WI38 (cell line): ENCODE data around the gene KBTBD12.
"Not testable (repeated sequence)": the region's sequence is repeated elsewhere in the genome, so short reads cannot be mapped to it uniquely, and the experiment has no call there.

Experiments
- H3K4me3 ChIP-seq: 2 replicates; pipeline ENCODE4 v1.5.1; 2011; ENCODE audit warnings: low read depth, mild to moderate bottlenecking, control low read depth, low read length
- CTCF ChIP-seq: IDR thresholded peaks from 2 replicates; pipeline ENCODE4 v1.5.1; 2012; ENCODE audit warnings: low read depth, mild to moderate bottlenecking, control low read depth, low read length

The KBTBD12 gene

DNA sequence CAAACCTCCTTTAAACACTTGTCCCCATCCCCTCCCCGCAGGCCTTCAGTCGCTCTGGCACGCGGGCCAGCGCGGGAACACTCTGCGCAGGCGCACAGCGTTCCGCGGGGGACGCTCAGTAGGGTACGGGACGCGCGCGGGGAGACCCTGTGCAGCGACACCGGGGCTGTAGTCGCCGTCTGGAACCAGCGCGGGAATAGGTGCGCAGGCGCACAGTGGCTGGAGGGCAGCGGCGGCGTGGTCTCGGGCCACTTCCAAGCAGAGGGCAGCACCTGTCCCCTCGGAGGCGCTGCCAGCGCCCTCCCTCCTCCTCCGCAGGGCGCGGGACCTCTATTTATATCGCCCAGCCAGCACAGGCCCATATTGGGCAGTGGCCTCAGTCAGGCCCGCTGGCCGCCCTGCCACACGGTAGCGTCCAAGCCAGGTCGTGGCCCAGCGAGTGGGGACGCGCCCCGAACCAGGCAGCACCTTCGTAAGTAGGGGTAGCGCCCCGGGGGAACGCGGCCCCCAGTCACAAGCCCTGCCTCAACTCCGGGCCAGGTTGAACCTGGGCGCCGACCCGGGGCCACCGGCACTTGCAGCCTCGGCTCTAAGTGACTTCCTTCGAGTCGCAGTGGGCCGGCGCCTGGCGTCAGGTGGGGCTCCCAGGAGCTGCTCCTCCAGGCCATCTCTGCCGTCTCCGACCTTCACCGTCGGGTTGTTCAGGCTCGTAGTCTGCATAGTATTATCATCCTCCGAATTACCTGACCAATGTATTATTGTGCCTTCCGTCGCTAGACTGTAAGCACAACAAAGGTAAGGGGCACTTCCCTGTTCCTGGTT is at the start of gene KBTBD12:
TSS of gene KBTBD12 (plus strand) at position 118 of the 822 bp plus-strand sequence. CDS start 7,830 bp downstream, outside the sequence.
- TF ChIP-seq CTCF = no peak
- H3K4me3 ChIP-seq = 0 out of 2 replicates have a peak within 1 kb of the TSS, but pooled peaks have one; percentile 10

DNA sequence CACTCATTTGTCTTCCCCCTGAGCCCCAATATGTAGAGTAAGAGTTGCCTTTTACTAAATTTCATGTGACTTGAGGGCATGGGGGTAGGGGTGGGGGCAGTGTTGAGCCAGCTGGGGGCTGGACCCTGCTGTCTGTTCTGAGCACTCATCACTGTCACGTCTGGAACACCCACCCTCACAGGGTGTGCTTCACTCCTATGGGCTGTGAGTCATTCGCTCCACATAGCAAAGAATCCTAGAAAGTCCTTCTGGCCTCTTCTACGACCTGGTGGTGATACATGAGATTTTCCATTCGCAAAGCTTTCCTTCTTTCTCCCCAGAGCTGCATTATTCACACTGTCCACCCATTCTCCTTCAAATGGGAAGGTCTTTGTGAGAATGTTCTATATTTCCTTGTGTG is 49.1 kb upstream of the KBTBD12 start:
- no peak overlapping the region for H3K4me3 ChIP-seq
- TF ChIP-seq CTCF = peak; percentile 5; the same call in 1 of the 2 replicates

GRCh38 chr3:127867412-127867811 is 47.6 kb upstream of the KBTBD12 start:
- TF ChIP-seq CTCF = no peak
- H3K4me3 ChIP-seq = no peak overlapping the region

- TF ChIP-seq CTCF = no peak
- no peak overlapping the region for H3K4me3 ChIP-seq
These were observed 47.0 kb upstream of the KBTBD12 start for GRCh38 chr3:127867986-127868385.

DNA sequence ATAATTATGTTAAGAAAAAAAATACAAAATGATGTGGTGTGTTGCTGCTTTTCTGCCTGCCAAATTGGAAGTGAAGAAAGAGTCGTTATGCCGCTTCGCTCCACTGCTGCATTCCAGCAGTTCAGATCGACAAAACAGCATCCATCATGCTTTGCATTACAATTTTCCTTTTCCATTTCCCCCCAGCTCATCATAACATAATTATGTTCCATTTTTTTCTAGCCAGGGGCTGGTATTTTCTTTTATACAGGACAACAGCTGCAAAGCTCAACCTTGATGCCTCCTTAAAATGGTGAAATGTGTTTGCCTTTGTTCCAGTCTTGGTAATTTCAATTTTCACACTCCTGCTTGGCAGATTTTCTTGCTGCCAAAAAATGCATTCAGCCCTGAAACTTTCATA is 44.9 kb upstream of the KBTBD12 start:
- no peak for TF ChIP-seq CTCF
- H3K4me3 ChIP-seq = no peak overlapping the region

GRCh38 chr3:127874097-127874496 is 40.9 kb upstream of the KBTBD12 start:
- H3K4me3 ChIP-seq = not testable (repeated sequence)

DNA sequence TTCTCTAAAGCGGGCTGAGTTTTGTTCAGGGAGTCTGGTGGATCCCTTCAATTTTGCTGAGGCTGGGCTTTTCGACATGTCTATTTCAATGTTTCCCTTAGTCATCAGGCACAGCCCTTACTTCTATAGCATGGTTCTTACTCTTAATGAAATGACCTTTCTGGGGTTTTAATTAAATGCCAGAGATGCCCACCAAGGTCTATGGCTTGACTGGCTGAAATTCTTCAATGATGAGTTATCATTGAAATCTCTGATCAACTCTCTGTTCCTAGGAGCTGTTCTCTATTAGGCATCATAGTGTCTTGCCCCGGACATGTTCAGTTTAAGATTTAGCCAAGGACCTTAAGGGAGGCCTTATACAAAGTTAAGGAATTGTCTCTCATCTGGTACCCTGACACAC is 33.4 kb upstream of the KBTBD12 start:
- H3K4me3 ChIP-seq = no peak overlapping the region
- no peak for TF ChIP-seq CTCF
